Measurements from ENCODE around the gene SYT9.

The SYT9 gene

DNA sequence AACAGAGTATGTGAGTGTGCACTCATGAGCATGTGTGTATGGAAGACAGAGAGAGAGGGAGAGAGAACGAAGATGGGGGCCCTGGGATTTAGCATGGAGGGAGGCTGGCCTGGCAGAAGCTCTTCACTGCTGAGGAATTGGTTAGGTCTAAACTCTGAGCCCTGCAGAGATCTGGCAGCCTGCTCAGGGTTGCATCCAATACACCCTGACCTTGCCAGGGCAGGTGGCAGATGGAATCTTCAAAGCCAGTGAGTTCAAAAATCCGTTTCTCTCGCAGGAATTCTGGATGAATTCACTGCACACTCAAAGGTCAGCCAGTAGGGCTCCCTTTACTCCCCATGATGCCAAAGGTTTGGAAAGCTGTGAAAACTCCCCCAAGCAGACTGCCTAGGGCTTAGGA is 172.2 kb downstream of the SYT9 start:
- DNase-seq (ENCODE audit: low read depth in 2 of 2): no peak

DNA sequence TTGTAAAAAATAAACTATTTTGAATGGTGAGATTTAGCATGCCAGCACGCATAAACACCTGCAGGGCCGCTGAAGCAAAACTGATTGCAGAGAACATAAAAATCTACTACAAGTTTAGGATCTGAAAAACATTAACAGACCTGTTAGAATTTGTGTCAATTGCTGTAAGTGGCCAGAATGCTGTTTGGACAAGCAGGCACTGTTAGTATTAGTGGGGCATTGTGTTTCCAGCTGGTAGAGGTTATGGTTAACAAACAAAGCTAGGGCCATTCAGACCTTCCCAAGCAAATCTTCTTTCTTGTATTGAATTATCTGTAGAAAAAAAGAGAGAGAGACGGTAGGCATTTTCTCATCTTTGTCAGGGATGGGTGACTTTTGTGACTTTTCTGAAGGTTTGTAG is 176.0 kb downstream of the SYT9 start:
- no peak for DNase-seq (ENCODE audit: low read depth in 2 of 2)

DNA sequence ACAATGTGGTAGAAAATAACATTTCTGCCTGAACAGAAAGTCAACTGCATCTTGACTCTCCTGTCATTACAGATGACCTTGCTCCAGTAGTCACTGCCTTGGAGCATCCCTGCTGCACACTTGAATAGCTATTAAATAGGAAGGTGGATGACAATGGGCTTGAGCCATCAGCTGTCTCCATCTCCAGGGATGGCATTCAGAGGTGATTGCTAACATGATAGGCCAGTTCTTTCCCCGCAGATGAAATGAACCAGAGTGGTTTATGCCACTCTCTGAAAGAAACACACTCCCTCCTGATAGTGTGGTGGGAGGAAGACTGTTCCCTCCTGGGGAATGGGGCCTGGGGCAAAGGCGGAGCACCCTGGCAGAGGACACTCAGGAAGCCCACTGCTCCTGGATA is 176.5 kb downstream of the SYT9 start:
- DNase-seq (ENCODE audit: low read depth in 2 of 2): no peak

DNA sequence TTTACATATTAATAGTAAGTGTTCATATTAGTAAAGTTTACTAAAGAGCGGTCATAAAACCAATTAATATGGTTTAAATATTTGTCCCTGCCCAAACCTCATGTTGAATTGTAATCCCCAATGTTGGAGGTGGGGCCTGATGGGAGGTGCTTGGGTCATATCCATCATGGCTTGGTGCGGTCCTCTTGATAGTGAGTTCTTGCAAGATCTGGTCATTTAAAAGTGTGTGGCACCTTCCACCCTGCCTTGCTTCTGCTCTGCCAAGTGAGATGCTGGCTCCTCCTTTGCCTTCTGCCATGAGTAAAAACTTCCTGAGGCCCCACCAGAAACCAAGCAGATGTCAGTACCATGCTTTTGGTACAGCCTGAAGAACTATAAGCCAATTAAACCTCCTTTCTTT is 178.8 kb downstream of the SYT9 start:
- no peak for DNase-seq (ENCODE audit: low read depth in 2 of 2)

DNA sequence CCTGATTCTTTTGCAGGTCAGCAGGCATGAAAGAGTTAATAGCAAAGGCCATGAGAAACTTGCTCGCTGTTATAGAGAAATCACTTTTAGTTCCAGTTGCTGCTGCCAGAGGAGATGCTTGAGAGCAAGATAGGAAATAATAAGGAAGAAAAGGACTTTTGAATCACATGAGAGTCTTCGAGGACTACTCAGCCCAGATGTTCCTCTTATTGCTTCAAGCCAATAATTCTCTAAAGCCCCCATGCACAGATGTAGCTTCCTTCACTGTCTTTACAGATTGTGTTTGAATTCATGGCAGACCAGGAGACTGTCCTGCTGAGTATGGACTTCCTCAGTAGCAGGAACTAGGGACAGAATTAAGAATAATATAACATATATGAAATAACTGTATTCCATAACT is 183.5 kb downstream of the SYT9 start:
- no peak for DNase-seq (ENCODE audit: low read depth in 2 of 2)

DNA sequence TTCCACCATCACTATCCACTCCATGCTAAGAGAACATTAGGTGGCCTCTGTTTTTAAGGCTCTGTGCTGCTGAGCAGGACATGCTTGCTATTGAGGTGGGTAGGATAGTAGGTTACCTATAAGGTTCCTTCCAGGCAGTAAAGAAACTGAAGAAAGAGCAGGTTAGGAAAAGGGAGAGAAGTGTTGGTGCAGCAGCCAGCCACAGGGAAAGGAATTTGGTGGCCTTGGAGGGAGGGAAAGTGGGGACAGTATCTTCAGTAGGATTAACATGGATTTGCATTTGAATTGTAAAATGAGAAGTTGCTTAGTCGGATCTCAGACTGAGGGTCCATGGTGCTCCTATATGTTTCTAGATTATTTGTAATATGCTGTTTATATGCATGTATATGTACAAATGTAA is 184.4 kb downstream of the SYT9 start:
- no peak for DNase-seq (ENCODE audit: low read depth in 2 of 2)

DNA sequence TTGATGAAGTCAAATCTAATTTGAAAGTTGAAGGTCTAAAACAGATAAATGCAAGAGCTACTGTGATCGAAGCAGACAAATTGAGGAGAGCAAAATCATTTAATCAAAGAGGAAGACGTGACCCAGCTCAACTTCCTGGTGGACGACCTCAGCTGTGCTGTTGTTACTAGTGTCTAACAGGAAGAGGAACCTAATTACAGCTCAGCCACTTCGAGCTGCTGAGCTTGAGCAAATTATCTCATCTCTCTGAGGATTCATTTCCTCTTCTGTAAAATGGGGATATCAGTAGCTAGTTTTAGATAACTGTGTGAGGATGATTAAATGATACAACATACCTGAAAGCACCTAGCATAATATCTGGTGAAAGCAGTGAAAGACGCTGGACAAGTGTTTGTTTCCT is 185.0 kb downstream of the SYT9 start:
- DNase-seq (ENCODE audit: low read depth in 2 of 2): no peak

DNA sequence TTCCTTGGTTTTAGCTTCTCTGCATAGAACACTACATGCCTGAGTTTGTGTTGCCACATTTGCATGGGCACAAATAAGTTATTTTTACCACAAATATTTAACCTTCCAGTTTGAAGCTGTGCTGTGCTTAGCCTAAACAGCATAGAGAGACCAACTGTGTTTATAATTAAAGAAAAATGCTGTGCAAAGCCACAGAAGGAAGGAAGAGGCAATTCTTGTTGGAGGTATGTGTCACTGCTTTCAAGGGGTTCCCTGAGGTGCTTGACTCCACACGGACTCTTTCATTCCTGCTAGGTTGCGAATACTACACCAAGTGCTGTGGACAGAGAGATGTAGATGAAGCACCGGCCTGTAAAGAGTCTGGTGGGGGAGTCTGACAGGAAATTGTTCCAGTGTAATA is 186.0 kb downstream of the SYT9 start:
- no peak for DNase-seq (ENCODE audit: low read depth in 2 of 2)

DNA sequence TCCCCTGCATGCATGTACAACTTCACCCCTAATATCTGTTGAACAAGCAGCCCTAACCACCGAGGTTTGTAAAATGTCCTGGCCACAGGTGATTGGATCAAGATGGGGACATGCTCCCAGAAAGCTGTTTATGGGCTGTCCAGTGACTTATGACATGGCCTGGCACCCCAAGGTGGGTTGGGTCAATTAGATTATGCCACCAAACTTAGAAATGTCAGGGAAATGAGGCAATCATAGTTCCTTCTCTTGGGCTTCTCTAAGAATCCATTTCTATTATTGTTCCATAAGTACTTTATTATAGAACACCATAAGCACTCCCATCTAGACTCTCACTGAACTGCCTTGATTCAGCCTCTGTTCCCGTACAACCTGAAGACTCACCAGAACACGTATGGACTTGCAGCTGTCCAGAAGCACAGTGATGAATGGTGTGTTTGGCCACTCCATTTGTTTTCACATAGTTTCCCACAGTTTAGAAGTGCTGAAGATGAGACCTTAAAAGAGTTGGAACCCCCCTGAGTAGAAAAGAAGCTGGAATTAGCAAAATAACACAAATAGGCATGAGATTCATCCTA is 188.1 kb downstream of the SYT9 start:
- no peak for DNase-seq (ENCODE audit: low read depth in 2 of 2)

DNA sequence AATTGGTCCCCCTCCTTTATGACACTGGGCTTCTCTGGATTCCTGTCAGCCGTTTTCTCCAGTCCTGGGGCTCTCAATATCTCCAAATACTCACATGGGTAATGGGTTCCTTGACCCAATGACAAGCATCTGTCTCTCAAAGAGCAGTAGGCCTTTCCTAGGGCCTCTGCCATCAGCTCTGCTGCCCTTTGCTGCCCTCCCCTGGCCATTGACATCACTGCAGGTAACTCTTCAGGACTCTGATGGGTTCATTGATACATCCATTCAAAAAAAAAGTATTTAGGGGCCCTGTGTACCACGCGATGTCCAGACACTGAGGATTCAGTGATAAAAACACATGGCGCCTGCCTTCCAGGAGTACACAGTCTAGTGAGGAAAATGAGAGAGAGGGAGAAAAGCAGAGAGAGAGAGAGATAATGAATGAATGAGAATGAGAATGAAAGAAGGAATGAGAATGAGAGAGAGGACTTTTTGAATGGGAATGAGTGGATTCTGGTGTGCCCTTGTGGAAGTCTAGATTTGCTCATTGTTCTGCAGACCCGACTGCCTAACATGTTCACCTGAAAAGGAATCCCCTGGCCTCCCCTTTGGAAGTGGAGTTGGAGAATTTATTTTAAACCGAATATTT is 191.0 kb downstream of the SYT9 start:
- DNase-seq (ENCODE audit: low read depth in 2 of 2): peak; percentile 28 to 38

DNA sequence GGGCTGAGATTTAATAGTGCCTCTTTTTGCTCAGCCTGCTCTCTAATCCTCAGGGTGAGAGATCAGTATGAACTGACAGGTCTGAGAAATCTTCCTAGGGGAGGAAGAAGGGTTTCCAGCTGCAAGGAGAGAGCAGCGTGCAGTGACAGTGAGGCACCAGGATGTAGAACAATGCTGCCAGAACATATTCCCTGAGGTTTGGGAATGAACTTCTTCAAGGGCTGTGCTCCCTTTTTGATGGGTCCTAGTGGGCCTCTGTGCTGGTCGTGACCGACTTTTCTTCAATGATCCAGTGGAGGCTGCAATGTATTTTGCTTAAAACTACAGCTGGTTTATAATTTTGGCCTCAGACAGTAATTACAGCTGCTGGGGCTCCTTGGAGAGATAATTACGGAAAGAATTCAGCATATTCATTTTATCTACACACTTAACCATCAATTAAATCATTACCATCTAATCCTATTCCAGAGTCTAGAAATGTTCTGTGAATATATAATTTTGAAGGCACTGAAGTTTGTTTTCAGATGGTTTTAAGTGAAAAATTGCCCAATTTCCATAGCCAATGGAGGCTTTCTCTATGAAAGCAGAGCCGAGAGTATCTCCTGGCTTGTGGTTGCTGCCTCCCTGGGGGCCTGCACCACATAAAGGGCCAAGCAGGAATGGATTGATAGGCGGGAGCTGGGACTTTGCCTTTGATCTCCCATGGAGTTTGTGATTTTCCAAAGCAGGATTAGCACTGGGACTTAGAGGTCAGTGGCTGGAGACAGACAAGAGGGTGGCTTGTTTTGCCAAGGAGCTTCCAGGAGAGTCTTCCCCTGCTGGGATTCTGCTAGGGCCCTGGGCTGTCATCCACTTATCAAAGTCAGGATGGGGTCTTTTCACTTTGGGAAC is 192.6 kb downstream of the SYT9 start:
- no peak for DNase-seq (ENCODE audit: low read depth in 2 of 2)

DNA sequence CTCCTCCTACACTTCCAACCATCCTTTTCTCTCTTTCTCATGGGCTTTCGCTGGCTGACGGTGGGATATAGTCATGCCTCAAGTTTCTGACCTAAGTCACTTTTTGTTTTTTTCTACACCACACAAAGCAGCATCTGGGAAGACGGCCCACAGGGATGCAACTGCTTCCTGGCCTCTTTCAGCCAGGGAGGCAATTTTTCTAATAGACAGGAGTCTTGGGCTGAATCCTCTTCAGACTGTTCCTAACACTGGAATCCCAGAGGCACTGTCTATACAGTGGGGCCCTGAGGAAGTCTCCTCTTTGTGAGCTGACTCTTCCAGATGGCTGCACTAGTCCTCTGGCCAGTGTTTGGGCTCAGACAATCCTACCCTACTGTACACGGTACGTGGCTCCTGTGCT is 193.9 kb downstream of the SYT9 start:
- no peak for DNase-seq (ENCODE audit: low read depth in 2 of 2)

DNA sequence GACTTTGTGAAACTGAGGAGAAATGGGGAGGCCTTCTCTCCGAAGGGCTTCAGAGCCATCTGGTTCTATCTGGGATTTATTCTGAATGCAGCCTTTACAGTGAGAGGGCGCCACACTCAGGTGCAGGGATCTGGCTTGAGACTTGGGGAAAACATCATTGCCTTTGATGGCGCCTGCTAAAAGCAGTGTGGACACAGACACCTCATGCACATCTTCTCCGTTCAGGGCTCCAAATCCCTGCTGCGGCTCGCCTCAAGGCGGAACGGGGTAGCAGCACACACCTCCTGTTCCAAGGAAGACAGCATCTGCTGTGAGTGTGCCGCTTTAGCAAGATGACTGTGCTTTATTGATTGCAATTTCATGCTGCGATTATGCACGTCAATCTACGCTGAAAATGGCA is 196.5 kb downstream of the SYT9 start:
- DNase-seq (ENCODE audit: low read depth in 2 of 2): no peak

DNA sequence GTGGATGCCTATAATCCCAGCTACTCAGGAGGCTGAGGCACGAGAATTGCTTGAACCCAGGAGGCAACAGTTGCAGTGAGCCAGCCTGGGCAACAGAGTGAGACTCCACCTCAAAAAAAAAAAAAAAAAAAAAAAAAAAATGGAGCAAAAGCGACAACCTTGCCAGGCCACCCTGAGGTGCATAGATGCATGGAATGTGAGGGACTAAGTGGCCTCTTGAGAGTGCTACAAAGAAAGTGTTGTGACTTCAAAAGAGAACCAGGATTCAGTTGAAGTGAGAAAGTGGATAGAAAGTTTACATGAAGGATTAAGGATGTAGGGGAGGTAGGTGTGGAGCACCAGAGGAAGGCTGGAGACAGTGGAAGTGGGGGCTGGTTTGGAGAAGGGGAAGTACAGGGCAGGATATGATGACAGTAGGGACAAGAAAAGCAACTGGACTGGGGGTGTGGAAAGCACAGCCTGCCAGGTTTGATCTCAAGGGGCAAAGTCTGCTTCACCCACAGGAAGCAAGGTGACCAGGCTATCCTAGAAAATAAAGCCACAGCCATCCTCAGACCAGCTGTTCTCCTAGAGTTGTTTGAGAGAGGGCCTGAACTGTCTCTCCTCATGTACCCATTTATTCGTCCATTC is 197.6 kb downstream of the SYT9 start:
- no peak for DNase-seq (ENCODE audit: low read depth in 2 of 2)

DNA sequence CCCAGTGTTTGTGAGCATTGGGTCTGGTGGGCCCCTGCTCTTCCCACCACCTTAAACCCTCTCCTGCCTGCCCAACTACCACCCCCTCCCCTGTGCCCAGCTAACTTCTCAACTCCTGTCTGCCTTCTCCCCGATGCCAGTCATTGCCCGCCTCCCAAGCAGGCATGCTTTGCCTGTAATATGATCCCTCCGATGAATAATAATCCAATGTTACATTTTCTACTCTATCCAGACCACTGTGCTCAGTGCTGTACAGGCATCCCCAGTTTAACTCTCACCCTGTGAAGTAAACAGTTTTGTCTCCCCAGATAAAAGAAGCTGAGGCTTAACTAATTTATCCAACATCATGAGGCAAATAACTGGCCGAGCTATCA is 198.1 kb downstream of the SYT9 start:
- DNase-seq (ENCODE audit: low read depth in 2 of 2): no peak

DNA sequence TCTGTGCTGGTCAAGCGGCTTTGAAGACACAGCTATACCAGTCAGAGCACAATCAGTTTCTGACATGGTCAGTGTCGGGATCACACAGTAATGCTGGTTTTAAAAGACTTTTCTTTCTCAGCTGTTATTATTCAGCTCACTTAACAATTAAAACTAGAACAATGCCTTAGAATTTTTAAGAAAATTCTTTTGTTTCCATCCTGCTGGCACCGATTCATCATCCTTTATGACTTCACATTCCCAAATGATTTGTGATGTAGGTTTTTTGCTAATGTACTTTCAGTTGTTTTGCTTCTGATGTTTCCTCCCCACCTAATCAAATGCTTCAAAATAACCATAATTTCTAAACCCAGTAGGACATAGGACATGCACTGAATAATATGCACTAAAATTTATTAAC is 199.1 kb downstream of the SYT9 start:
- no peak for DNase-seq (ENCODE audit: low read depth in 2 of 2)

DNA sequence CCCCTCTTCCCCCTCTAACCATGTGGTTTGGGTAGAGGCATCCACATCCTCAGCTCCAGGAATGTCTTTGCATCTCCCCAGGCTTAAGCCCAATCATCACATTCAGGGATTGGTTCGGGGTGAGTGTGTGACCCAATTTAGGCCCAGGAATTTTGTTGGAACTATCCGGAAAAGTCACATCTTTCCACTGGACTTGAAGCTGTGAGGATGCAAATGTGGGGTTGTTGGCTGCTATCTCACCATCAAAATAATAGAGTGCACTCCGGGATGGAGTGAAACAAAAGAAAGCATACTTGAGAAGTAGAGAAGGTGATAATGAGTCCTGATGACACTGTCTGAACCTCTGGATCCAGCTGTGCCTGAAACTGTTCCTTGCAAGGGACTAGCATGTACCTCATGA is 199.8 kb downstream of the SYT9 start:
- no peak for DNase-seq (ENCODE audit: low read depth in 2 of 2)

DNA sequence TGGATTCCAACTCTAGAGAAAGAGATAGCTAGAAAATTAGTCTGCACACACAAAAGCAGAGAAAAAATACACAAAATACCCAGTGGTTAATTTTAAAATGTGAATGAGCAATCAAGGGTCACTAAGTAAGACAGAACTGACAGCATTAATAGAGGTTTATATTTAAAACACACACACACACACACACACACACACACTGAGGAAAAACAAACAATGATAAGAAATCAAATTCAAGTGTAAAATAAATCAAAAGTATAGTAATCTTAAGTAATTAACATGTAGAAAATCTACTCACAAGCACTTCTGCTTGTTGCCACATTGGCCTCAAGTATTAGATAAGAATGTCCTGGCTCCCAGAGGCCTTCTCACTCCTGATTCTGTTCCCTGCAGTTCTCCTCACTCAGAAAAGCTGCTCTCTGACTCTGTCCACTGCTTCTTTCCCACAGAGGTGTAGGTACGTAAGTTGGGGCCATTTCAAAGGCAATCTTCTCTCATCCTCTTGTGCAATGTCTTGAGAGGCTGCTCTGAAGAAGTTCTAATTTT is 200.3 kb downstream of the SYT9 start:
- DNase-seq (ENCODE audit: low read depth in 2 of 2): no peak

DNA sequence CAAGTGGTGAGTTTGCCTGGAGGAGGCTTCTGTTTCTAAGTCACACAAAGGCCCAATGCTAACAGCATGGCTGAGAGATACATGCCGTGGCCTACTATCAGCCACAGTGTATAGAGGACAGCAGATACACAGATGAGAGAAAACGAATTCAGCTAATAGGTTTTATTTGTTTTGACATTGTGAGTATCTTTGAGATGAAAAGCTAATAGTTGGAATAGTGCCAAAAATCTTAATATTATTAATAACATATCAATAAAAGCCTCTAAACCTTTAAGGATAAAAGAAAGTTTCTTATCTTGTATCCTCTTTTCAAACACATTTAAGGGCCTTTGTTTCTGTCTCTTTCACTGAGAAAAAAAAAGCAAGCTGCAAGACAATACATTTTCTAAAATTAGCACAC is 203.2 kb downstream of the SYT9 start:
- DNase-seq (ENCODE audit: low read depth in 2 of 2): no peak

DNA sequence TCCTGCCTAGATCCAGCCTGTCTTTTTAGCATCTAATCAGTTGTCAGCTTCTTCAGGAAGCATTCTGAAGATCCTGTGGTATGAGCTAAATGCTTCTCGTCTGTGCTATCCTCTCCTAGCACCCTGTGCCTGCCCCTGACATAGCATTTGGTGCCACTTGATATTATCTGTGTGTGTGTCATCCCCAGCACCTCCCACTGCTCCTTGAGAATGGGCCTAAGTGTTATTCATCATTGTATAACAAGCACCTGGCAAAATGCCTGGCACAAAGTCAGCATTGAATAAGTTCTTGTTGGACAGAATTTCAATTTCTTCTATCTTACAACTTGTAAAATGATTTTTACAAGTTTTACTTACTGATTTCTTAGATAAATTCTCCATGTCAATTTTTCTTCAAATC is 205.5 kb downstream of the SYT9 start:
- no peak for DNase-seq (ENCODE audit: low read depth in 2 of 2)

DNA sequence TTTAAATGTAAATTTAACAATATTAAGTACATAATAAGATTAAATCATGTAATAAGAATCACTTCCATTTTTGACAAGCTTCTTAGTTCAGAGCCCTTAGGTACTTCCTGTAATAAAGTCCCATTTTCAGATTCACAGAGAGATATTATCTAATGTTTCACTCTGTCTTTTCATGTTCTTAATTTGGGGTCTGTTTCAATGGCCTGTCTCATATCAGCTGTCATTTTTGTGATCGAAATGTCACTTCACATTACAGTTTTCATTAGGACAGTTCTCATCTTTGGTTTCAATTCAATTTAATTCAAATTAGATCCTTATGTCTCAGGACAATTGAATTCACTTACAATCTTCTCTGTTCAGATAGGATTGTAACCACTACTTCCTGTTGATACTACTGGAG is 211.0 kb downstream of the SYT9 start:
- DNase-seq (ENCODE audit: low read depth in 2 of 2): no peak

DNA sequence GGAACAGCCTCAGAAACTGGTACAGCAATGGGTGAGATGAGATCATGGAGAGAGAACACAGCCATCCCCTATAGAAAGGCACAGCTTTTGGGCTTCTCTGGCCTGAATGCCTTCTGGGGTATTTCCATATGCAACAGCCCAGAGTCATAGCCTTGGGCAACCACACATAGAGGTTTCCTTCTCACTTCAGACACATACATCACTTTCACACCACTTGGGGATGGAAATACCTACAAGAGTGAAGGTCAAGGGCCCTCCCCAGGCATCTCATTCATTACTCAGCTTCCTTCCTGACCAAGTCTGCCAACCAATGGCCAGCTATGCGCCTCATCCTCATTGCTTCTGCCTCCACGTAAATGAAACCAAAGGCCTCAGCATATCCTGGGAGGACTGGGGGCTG is 215.9 kb downstream of the SYT9 start:
- DNase-seq (ENCODE audit: low read depth in 2 of 2): no peak

All from stimulated activated CD8-positive, alpha-beta memory T cell treated with anti-CD3 and anti-CD28 coated beads, Interleukin-7, amount 100 ng/mL, for 4 hours (primary cell).